Activated naive CD8-positive, alpha-beta T cell treated with anti-CD3 and anti-CD28 coated beads, Interleukin-2, amount 50 U/mL, for 24 hours (primary cell): ENCODE data around the gene CCDC175.

Experiments used
- ATAC-seq: fragments of 150-1000 bp; cut with Tn5 transposase; one replicate; pipeline ENCODE4 v1.10.0; 2021
- DNase-seq: peaks from one replicate; pipeline ENCODE4 v3.0.0; 2021
- H3K27ac Mint-ChIP-seq: one replicate; pipeline ENCODE4 v1.8.0; 2021; ENCODE audit warnings: mild to moderate bottlenecking, mixed read lengths
- H3K27me3 Mint-ChIP-seq: one replicate; pipeline ENCODE4 v1.8.0; 2021; ENCODE audit warnings: mixed read lengths
- H3K36me3 Mint-ChIP-seq: one replicate; pipeline ENCODE4 v1.8.0; 2021; ENCODE audit warnings: low read depth, mixed read lengths
- H3K4me1 Mint-ChIP-seq: one replicate; pipeline ENCODE4 v1.8.0; 2021; ENCODE audit warnings: mixed read lengths
- H3K4me3 Mint-ChIP-seq: one replicate; pipeline ENCODE4 v1.8.0; 2021; ENCODE audit warnings: mild to moderate bottlenecking, moderate library complexity, mixed read lengths
- H3K9me3 Mint-ChIP-seq: one replicate; pipeline ENCODE4 v1.8.0; 2021; ENCODE audit warnings: mixed read lengths

The CCDC175 gene

DNA sequence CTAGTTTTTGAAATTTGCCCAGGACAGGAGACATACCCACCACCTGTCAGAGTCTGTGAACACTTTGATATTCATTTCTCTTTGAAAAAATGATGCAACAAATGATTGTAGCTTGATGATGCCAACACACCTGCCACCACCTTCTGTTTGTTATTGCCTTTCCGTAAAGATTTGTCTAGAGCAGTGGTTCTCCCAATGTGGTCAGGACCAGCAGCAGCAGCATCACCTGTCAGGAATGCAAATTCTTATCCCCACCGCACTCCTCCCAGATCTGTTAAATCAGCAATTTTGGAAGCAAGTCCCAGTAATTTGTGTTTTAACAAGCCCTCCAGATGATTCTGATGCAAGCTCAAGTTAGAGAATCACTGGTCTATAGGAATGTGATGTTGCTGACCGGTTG lies 9.9 kb downstream of the CCDC175 start:
- ATAC-seq (no peak), DNase-seq (no peak)
- Mint-ChIP-seq H3K36me3 (no peaks in the 10 kb centered on the region), H3K9me3 (no peaks in the 10 kb centered on the region), H3K4me3 (no peak overlapping the region), H3K4me1 (no peaks in the 10 kb centered on the region), H3K27me3 (peaks cover 14% of the 10 kb centered on the region), H3K27ac (no peak overlapping the region)

- H3K4me3 Mint-ChIP-seq, result no peak overlapping the region
- no peak overlapping the region for H3K27ac Mint-ChIP-seq
- no peaks in the 10 kb centered on the region for H3K9me3 Mint-ChIP-seq
- ATAC-seq, result no peak
- peaks cover 12% of the 10 kb centered on the region for H3K27me3 Mint-ChIP-seq
- no peaks in the 10 kb centered on the region for H3K4me1 Mint-ChIP-seq
- no peak for DNase-seq
- no peaks in the 10 kb centered on the region for H3K36me3 Mint-ChIP-seq
These were observed 10.3 kb downstream of the CCDC175 start for GRCh38 chr14:59566296-59566695.

GRCh38 chr14:59565087-59565486 lies 11.5 kb downstream of the CCDC175 start:
- Mint-ChIP-seq H3K9me3 (no peaks in the 10 kb centered on the region), H3K4me3 (no peak overlapping the region), H3K36me3 (no peaks in the 10 kb centered on the region), H3K27me3 (peaks cover 8% of the 10 kb centered on the region), H3K4me1 (no peaks in the 10 kb centered on the region), H3K27ac (no peak overlapping the region)
- no peak for ATAC-seq
- no peak for DNase-seq

- H3K27ac Mint-ChIP-seq, result no peak overlapping the region
- no peaks in the 10 kb centered on the region for H3K36me3 Mint-ChIP-seq
- ATAC-seq, result no peak
- H3K27me3 Mint-ChIP-seq, result peaks cover 8% of the 10 kb centered on the region
- H3K4me3 Mint-ChIP-seq, result no peak overlapping the region
- no peaks in the 10 kb centered on the region for H3K4me1 Mint-ChIP-seq
- H3K9me3 Mint-ChIP-seq, result no peaks in the 10 kb centered on the region
- DNase-seq, result no peak
These were observed 12.2 kb downstream of the CCDC175 start for GRCh38 chr14:59564366-59564765.

DNA sequence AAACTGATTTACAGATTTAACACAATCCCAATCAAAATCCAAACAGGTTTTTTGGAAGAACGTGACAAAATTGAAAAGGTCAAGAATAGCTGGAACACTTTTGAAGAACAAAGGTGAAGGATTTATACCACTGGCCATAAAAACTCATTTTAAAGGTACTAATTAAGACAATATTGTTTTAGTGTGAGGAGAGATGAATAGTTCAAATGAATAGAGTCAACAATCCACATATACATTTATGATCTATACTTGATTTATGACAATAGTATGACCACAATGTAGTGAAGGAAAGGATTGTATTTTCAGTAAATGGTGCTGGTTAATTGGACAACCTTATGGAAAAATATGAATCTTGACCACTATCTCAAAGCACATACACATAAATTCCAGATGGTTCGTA lies 29.3 kb downstream of the CCDC175 start:
- DNase-seq (no peak), ATAC-seq (no peak)
- Mint-ChIP-seq H3K27me3 (peaks cover 18% of the 10 kb centered on the region), H3K36me3 (no peaks in the 10 kb centered on the region), H3K4me3 (no peak overlapping the region), H3K27ac (no peak overlapping the region), H3K9me3 (no peaks in the 10 kb centered on the region), H3K4me1 (no peaks in the 10 kb centered on the region)

DNA sequence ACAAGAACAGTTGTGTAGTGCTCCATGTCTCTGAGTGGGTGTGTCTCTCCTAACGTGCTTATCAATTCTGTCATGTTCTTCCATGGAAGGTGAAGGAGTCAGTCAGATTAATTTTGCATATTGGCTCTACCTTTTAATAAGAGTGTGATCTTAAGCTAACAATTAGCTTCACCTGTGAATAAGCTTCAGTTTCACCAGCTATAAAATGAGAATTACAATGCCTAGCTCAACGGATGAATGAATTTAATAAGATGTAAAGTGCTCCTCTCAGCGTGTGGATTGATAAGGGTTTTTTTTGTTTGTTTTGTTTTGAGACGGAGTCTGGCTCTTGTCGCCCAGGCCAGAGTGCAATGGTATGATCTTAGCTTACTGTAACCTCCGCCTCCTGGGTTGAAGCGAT lies 32.7 kb downstream of the CCDC175 start:
- no peaks in the 10 kb centered on the region for H3K36me3 Mint-ChIP-seq
- no peaks in the 10 kb centered on the region for H3K9me3 Mint-ChIP-seq
- no peak overlapping the region for H3K27ac Mint-ChIP-seq
- ATAC-seq (no peak), DNase-seq (no peak)
- H3K4me1 Mint-ChIP-seq, result no peaks in the 10 kb centered on the region
- H3K27me3 Mint-ChIP-seq, result peaks cover 18% of the 10 kb centered on the region
- H3K4me3 Mint-ChIP-seq, result no peak overlapping the region

DNA sequence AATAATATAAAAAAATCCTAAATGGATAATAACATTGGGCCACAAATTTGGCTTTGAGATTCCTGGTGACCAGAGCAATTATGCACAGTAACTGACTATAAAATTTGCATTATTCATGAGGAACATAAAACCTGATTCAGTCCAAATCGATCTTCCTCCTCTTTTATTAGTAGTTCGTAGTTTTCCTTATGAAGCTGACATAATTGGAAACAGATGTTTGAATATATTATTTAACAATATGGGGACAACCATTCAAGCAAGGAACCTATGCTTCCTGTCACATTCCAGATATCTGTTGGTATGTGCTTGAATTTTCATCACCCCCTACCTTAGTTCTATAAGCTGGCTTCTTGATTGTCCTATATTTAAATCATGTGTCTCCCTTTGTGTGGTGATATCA lies 34.9 kb downstream of the CCDC175 start:
- no peak overlapping the region for H3K27ac Mint-ChIP-seq
- no peaks in the 10 kb centered on the region for H3K9me3 Mint-ChIP-seq
- DNase-seq (no peak), ATAC-seq (no peak)
- H3K4me1 Mint-ChIP-seq, result no peaks in the 10 kb centered on the region
- no peaks in the 10 kb centered on the region for H3K36me3 Mint-ChIP-seq
- no peak overlapping the region for H3K4me3 Mint-ChIP-seq
- H3K27me3 Mint-ChIP-seq, result peaks cover 8% of the 10 kb centered on the region

DNA sequence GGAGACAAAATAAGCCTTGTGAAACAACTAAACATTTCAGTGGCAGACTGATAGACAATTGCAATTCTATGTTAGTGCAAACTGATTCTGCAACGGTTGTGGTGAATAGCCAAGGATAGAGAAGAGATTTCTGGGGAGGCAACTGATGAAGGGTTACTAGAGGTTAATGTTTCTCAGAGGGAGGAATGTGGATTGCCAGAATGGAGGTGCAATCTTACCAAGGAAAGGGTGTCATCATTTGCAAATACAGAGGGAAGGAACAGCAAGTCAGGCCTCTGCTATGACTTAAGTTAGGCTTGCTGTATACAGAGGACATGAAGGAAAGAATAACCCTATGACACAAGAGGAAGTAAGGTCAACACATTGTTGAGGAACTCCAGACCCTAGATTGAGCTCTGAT lies 35.8 kb downstream of the CCDC175 start:
- Mint-ChIP-seq H3K9me3 (no peaks in the 10 kb centered on the region), H3K4me3 (no peak overlapping the region), H3K4me1 (no peaks in the 10 kb centered on the region), H3K36me3 (no peaks in the 10 kb centered on the region), H3K27me3 (peaks cover 8% of the 10 kb centered on the region), H3K27ac (no peak overlapping the region)
- DNase-seq, result no peak
- ATAC-seq, result no peak

- no peak overlapping the region for H3K27ac Mint-ChIP-seq
- no peak for DNase-seq
- no peak overlapping the region for H3K4me3 Mint-ChIP-seq
These were observed 37.7 kb downstream of the CCDC175 start for GRCh38 chr14:59538936-59539335.

DNA sequence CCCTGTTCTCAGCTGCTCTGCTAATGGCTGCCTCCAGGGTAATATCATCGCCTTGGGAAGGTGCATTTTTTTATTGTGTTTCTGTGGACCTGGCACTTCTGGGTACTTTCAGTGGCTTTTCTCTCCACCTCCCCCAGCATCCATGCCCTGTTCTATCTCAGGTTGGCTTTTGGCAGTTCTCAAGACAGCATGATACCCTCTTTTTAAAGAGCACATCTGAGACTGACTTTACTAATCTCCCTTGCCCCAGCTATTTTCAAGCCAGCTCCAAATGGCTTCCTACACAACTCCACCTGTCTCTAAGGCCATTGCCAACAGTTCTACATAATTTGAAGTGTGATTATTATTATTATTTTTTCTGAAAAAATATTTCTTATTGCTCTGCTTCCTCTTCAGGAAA lies 39.1 kb downstream of the CCDC175 start:
- H3K4me3 Mint-ChIP-seq, result no peak overlapping the region
- H3K36me3 Mint-ChIP-seq, result no peaks in the 10 kb centered on the region
- ATAC-seq (no peak), DNase-seq (no peak)
- H3K4me1 Mint-ChIP-seq, result no peaks in the 10 kb centered on the region
- H3K27me3 Mint-ChIP-seq, result peaks cover 2% of the 10 kb centered on the region
- no peaks in the 10 kb centered on the region for H3K9me3 Mint-ChIP-seq
- H3K27ac Mint-ChIP-seq, result no peak overlapping the region

More at GRCh38 chr14:59538936-59539335, 37.7 kb downstream of the CCDC175 start:
- peaks cover 4% of the 10 kb centered on the region for H3K27me3 Mint-ChIP-seq
- ATAC-seq, result no peak
- H3K4me1 Mint-ChIP-seq, result no peaks in the 10 kb centered on the region
- no peaks in the 10 kb centered on the region for H3K9me3 Mint-ChIP-seq
- no peaks in the 10 kb centered on the region for H3K36me3 Mint-ChIP-seq

DNA sequence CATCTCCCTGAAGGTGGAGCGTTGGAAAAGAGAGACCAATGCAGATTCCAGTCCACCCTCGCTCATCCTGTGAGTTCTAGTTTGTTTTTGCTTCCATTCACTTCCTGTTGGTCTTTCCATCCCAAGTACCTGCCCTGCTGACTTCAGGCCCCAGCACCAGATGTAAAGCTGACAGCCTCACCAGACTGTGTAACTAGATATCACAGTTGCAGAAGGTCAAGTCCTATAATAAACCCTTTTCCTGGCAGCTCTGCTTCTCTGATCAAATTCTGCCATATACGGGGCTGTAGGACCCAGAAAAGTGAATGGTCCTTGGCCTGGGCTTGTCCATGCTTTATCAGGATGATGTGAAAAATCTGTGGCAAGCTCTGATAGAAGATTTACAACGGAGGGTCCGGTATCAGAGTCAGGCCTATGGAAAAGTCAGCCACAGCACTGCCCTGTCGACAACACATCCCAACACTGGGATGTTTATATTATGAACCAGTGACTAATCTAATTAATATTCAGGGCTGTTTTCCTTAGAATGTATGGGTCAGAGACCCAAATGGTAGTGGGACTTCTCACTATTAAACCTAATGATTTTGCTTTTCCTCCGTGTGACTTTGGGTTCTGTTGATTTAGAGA lies 42.1 kb downstream of the CCDC175 start:
- Mint-ChIP-seq H3K4me3 (no peak overlapping the region), H3K9me3 (no peaks in the 10 kb centered on the region), H3K4me1 (no peaks in the 10 kb centered on the region), H3K27ac (no peak overlapping the region), H3K36me3 (no peaks in the 10 kb centered on the region), H3K27me3 (peaks cover 9% of the 10 kb centered on the region)
- ATAC-seq (no peak), DNase-seq (no peak)

DNA sequence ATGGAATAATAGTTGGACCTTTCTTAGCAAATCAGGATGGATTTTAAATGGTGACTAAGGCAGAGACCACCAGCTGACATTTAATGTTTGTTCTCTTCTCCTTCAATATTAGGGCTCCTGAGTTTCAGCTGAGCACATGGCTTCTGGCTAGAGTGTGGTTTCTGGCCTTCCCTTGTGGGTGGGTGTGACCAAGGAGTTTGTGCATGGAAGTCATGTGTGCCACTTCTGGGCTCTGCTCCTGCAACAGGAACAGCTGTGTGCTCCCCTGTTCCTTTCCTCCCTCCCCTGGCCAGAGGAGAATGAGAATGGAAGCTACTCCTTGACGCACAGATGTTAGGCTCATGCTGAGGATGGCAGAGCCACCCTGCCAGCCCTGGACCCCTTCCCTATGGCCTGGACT lies 44.2 kb downstream of the CCDC175 start:
- peaks cover 7% of the 10 kb centered on the region for H3K9me3 Mint-ChIP-seq
- ATAC-seq (no peak), DNase-seq (no peak)
- peaks cover 17% of the 10 kb centered on the region for H3K27me3 Mint-ChIP-seq
- no peaks in the 10 kb centered on the region for H3K4me1 Mint-ChIP-seq
- H3K27ac Mint-ChIP-seq, result no peak overlapping the region
- no peaks in the 10 kb centered on the region for H3K36me3 Mint-ChIP-seq
- no peak overlapping the region for H3K4me3 Mint-ChIP-seq

- Mint-ChIP-seq H3K36me3 (no peaks in the 10 kb centered on the region), H3K27ac (no peak overlapping the region), H3K4me3 (no peak overlapping the region), H3K4me1 (no peaks in the 10 kb centered on the region), H3K9me3 (peaks cover 7% of the 10 kb centered on the region), H3K27me3 (peaks cover 18% of the 10 kb centered on the region)
- no peak for DNase-seq
- no peak for ATAC-seq
These were observed 46.3 kb downstream of the CCDC175 start for GRCh38 chr14:59530349-59530748.

GRCh38 chr14:59529189-59529588 lies 47.4 kb downstream of the CCDC175 start:
- Mint-ChIP-seq H3K27ac (no peak overlapping the region), H3K9me3 (peaks cover 7% of the 10 kb centered on the region), H3K36me3 (no peaks in the 10 kb centered on the region), H3K4me1 (no peaks in the 10 kb centered on the region), H3K27me3 (peaks cover 20% of the 10 kb centered on the region), H3K4me3 (no peak overlapping the region)
- ATAC-seq (no peak), DNase-seq (no peak)

- ATAC-seq (no peak), DNase-seq (no peak)
- H3K9me3 Mint-ChIP-seq, result no peaks in the 10 kb centered on the region
- H3K27ac Mint-ChIP-seq, result no peak overlapping the region
- peaks cover 10% of the 10 kb centered on the region for H3K27me3 Mint-ChIP-seq
- no peak overlapping the region for H3K4me3 Mint-ChIP-seq
- H3K4me1 Mint-ChIP-seq, result no peaks in the 10 kb centered on the region
- H3K36me3 Mint-ChIP-seq, result no peaks in the 10 kb centered on the region
These were observed 56.4 kb downstream of the CCDC175 start for GRCh38 chr14:59520224-59520623.
